HCT116 (cell line): Measurements from ENCODE around the gene PPM1H. TPM values are rescaled to one million over a fixed set of nuclear protein-coding genes. Genes with fewer than 3 reads are reported as not detected.

Experiments used
- ATAC-seq: fragments of 200-7000 bp; cut with Tn5 transposase; 2 replicates; pipeline ENCODE4 v1.9.1; 2020; ENCODE audit warnings: mild to moderate bottlenecking, moderate library complexity
- BruUV-seq: library from RNA; stranded (reverse); fragments of 400-500 nt; replicated peaks from 2 replicates; lab custom pipeline; 2021; lab: Mats Ljungman, UMichigan
- CTCF ChIA-PET: fragments of 300-600 bp; sonication (Branson Sonifier 250); formaldehyde crosslinking; loops from one replicate; lab custom pipeline; 2021; ENCODE audit warnings: antibody characterized with exemption; lab: Charles Lee
- POLR2A ChIA-PET: fragments of 300-600, 350-600 bp; sonication (Branson Sonifier 250); formaldehyde crosslinking; loops from one replicate; lab custom pipeline; 2021; ENCODE audit warnings: antibody characterized with exemption; lab: Charles Lee
- RAD21 ChIA-PET, 2 experiments: fragments of 300-600 bp; sonication (Branson Sonifier 250); formaldehyde crosslinking; loops; one replicate each; lab custom pipeline; 2023; ENCODE audit warnings: low total read pairs in 2 of 2; ENCODE audit not compliant: uncharacterized antibody in 2 of 2, unreplicated experiment in 2 of 2, low non-redundant PET in 1 of 2; lab: Charles Lee
- DNase-seq: peaks from one replicate; pipeline ENCODE4 v3.0.0-alpha.2; 2010; ENCODE audit warnings: low read depth, low spot score
- H2AFZ ChIP-seq: fragments of 200-600 bp; shearing (Covaris generic), sonication (generic); 2 replicates; pipeline ENCODE4 v1.6.1; 2017; ENCODE audit warnings: low read depth, mixed run types, mixed read lengths, antibody characterized with exemption, low read length; ENCODE audit not compliant: poor library complexity, severe bottlenecking
- H3K27ac ChIP-seq: 2 replicates; pipeline ENCODE4 v1.5.1; 2012; ENCODE audit warnings: low read depth, low read length
- H3K27me3 ChIP-seq: fragments of 200-600 bp; sonication (generic); 2 replicates; pipeline ENCODE4 v1.6.1; 2016; ENCODE audit warnings: mixed run types, low read length, mixed read lengths; ENCODE audit not compliant: insufficient read depth
- H3K36me3 ChIP-seq, 2 experiments: fragments of 200-500 bp in 1 of 2; fragments of 200-600 bp in 1 of 2; sonication (Bioruptor generic) in 1 of 2; sonication (generic) in 1 of 2; 2 replicates each; pipeline versions ENCODE4 v1.5.1 to v1.6.1; 2014 to 2016; ENCODE audit warnings: low read length in 2 of 2, inconsistent platforms in 1 of 2, mixed read lengths in 1 of 2, mixed run types in 1 of 2; ENCODE audit not compliant: insufficient read depth in 2 of 2, control insufficient read depth in 1 of 2
- H3K4me1 ChIP-seq, 2 experiments: fragments of 200-600 bp in 1 of 2; sonication (generic) in 1 of 2; 2 replicates each; pipeline versions ENCODE4 v1.5.1 to v1.6.1; 2012 to 2017; ENCODE audit warnings: low read length in 2 of 2, inconsistent platforms in 1 of 2, mild to moderate bottlenecking in 1 of 2, mixed read lengths in 1 of 2, mixed run types in 1 of 2, moderate library complexity in 1 of 2; ENCODE audit not compliant: insufficient read depth in 2 of 2, control insufficient read depth in 1 of 2
- H3K4me2 ChIP-seq: fragments of 200-600 bp; sonication (generic); 2 replicates; pipeline ENCODE4 v1.6.1; 2017; ENCODE audit warnings: mixed run types, low read length, mixed read lengths
- H3K4me3 ChIP-seq, 2 experiments: fragments of 200-600 bp in 1 of 2; sonication (generic) in 1 of 2; replicated peaks in 1 of 2; 2 replicates each; pipeline ENCODE4 v1.5.1; 2011 to 2016; ENCODE audit warnings: low read length in 2 of 2, control low read depth in 1 of 2, low read depth in 1 of 2, mild to moderate bottlenecking in 1 of 2, mixed read lengths in 1 of 2, mixed run types in 1 of 2
- H3K79me2 ChIP-seq: fragments of 200-600 bp; sonication (generic); 2 replicates; pipeline ENCODE4 v1.6.1; 2017; ENCODE audit warnings: mild to moderate bottlenecking, mixed run types, low read length, moderate library complexity, mixed read lengths; ENCODE audit not compliant: insufficient read depth
- H3K9ac ChIP-seq: fragments of 200-600 bp; sonication (generic); 2 replicates; pipeline ENCODE4 v1.6.1; 2016; ENCODE audit warnings: low read length, mixed read lengths
- H3K9me2 ChIP-seq: fragments of 200-600 bp; sonication (generic), shearing (Covaris generic); 2 replicates; pipeline ENCODE4 v1.6.1; 2017; ENCODE audit warnings: mixed run types, mild to moderate bottlenecking, moderate library complexity; ENCODE audit not compliant: insufficient read depth
- H3K9me3 ChIP-seq, 2 experiments: fragments of 200-500 bp in 1 of 2; fragments of 200-600 bp in 1 of 2; sonication (Bioruptor generic) in 1 of 2; sonication (generic) in 1 of 2; 2 replicates each; pipeline ENCODE4 v1.6.1; 2014 to 2017; ENCODE audit warnings: low read length in 2 of 2, mixed read lengths in 2 of 2, inconsistent platforms in 1 of 2, low read depth in 1 of 2, mild to moderate bottlenecking in 1 of 2, mixed run types in 1 of 2, moderate library complexity in 1 of 2; ENCODE audit not compliant: control insufficient read depth in 1 of 2, insufficient read depth in 1 of 2
- H4K20me1 ChIP-seq: fragments of 200-600 bp; sonication (generic), shearing (Covaris generic); 2 replicates; pipeline ENCODE4 v1.6.1; 2017; ENCODE audit warnings: mixed run types, mild to moderate bottlenecking, moderate library complexity; ENCODE audit not compliant: insufficient read depth
- EGR1 ChIP-seq: IDR thresholded peaks from 2 replicates; pipeline ENCODE4 v1.6.1; 2012; ENCODE audit warnings: low read depth
- ELF1 ChIP-seq: IDR thresholded peaks from 2 replicates; pipeline ENCODE4 v1.6.1; 2012; ENCODE audit warnings: low read depth, borderline replicate concordance
- EZH2phosphoT487 ChIP-seq: fragments of 200-600 bp; IDR thresholded peaks from 2 replicates; pipeline ENCODE4 v1.6.1; 2018; ENCODE audit warnings: antibody characterized with exemption, borderline replicate concordance
- FOSL1 ChIP-seq: IDR thresholded peaks from 2 replicates; pipeline ENCODE4 v1.6.1; 2012; ENCODE audit warnings: low read depth
- JUND ChIP-seq: IDR thresholded peaks from 2 replicates; pipeline ENCODE4 v1.6.1; 2012
- POLR2A ChIP-seq: IDR thresholded peaks from 2 replicates; pipeline ENCODE4 v1.7.0; 2011; ENCODE audit warnings: borderline replicate concordance; ENCODE audit not compliant: insufficient read depth, insufficient read length; ENCODE audit errors: extremely low read depth
- POLR2AphosphoS5 ChIP-seq: IDR thresholded peaks from 2 replicates; pipeline ENCODE4 v1.6.1; 2011; ENCODE audit warnings: mild to moderate bottlenecking, low read depth, low read length, moderate library complexity
- SIN3A ChIP-seq: IDR thresholded peaks from 2 replicates; pipeline ENCODE4 v1.6.1; 2012; ENCODE audit warnings: low read depth
- SP1 ChIP-seq: IDR thresholded peaks from 2 replicates; pipeline ENCODE4 v1.6.1; 2012; ENCODE audit warnings: low read depth
- TCF7L2 ChIP-seq: IDR thresholded peaks from 2 replicates; pipeline ENCODE4 v1.7.0; 2011; ENCODE audit warnings: borderline replicate concordance, inconsistent platforms; ENCODE audit not compliant: insufficient read depth, insufficient read length; ENCODE audit errors: extremely low read depth
- YY1 ChIP-seq: IDR thresholded peaks from 2 replicates; pipeline ENCODE4 v1.6.1; 2011; ENCODE audit warnings: low read length, low read depth, moderate library complexity, mild to moderate bottlenecking; ENCODE audit not compliant: insufficient replicate concordance; ENCODE audit errors: extremely low read depth
- ZFX ChIP-seq: fragments of 450-650 bp; IDR thresholded peaks from 2 replicates; pipeline ENCODE4 v1.6.1; 2017
- ZNF274 ChIP-seq: fragments of 200-500 bp; sonication (Bioruptor generic); IDR thresholded peaks from 2 replicates; pipeline ENCODE4 v1.6.1; 2014; ENCODE audit warnings: mild to moderate bottlenecking, low read depth, low read length, inconsistent platforms
- intact Hi-C: fragments of 100-400 bp; cut with micrococcal nuclease; formaldehyde crosslinking; loops from 2 replicates; pipeline ENCODE4 v1.10.0; 2022
- total RNA-seq: library from RNA; stranded (reverse); gene quantifications from one replicate; pipeline ENCODE4 v1.2.1, GENCODE V29; 2021; ENCODE audit not compliant: unreplicated experiment
- TF ChIP-seq, protein P1 (sequence below), 3 experiments: fragments of 200-600 bp in 1 of 3; sonication (generic) in 1 of 3; IDR thresholded peaks in 2 of 3; conservative IDR thresholded peaks in 1 of 3; 2 replicates each; pipeline ENCODE4 v1.5.1; 2012 to 2017; ENCODE audit warnings: low read depth in 2 of 3, low read length in 2 of 3, antibody characterized with exemption in 1 of 3, borderline replicate concordance in 1 of 3, control low read depth in 1 of 3, mild to moderate bottlenecking in 1 of 3, mixed read lengths in 1 of 3, mixed run types in 1 of 3, moderate library complexity in 1 of 3; ENCODE audit not compliant: insufficient read depth in 1 of 3
- TF ChIP-seq, protein P2 (sequence below): IDR thresholded peaks from 2 replicates; pipeline ENCODE4 v1.6.1; 2012
- TF ChIP-seq, protein P3 (sequence below): IDR thresholded peaks from 2 replicates; pipeline ENCODE4 v1.6.1; 2012
- TF ChIP-seq, protein P4 (sequence below): IDR thresholded peaks from 2 replicates; pipeline ENCODE4 v1.6.1; 2012; ENCODE audit warnings: low read depth

Gene PPM1H
- total RNA-seq, 1 experiment from 2014 or later: 8.0 TPM

DNA sequence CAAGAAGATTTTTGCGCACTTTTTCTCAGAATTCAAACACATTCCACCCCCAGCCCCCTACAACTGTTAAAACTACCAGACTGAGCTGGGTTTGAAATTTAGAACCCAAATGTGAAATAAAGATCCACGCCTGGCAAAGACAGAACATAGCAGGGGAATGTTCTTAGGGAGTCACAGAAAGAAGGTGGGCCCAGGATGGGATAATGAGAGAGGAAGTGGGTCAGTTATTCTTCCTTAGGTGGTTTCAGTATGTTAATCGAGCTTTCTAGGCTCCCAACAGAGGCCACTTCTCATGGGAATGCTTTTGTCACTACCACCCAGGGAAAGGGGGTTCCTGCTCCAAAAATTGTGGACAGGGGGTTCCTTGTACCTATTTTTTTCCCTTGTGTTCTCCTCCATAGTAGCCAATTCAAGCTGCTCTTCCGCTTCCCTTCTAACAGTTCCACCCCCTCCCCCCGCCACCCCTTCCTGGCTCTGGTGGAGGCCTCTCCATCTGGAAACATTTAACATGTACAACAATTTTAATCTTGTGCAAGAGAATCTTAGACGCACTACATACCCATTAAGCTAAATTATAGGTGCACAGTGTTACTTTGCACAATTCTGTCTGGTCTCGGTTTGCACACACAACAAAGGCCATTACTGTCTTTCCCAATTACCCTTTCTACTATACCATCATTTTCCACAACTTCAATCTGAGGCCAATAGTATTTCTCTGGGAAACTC lies 250.2 kb downstream of the PPM1H start:
- ATAC-seq: no peak
- no peaks in the 10 kb centered on the region for H3K27me3 ChIP-seq
- TF ChIP-seq ZFX (no peak), POLR2A (no peak), SP1 (no peak), YY1 (no peak), SIN3A (no peak), TCF7L2 (no peak), JUND (no peak), FOSL1 (no peak), EGR1 (no peak), ZNF274 (no peak), POLR2AphosphoS5 (no peak), EZH2phosphoT487 (no peak), ELF1 (no peak)
- TF ChIP-seq, protein P1, sequence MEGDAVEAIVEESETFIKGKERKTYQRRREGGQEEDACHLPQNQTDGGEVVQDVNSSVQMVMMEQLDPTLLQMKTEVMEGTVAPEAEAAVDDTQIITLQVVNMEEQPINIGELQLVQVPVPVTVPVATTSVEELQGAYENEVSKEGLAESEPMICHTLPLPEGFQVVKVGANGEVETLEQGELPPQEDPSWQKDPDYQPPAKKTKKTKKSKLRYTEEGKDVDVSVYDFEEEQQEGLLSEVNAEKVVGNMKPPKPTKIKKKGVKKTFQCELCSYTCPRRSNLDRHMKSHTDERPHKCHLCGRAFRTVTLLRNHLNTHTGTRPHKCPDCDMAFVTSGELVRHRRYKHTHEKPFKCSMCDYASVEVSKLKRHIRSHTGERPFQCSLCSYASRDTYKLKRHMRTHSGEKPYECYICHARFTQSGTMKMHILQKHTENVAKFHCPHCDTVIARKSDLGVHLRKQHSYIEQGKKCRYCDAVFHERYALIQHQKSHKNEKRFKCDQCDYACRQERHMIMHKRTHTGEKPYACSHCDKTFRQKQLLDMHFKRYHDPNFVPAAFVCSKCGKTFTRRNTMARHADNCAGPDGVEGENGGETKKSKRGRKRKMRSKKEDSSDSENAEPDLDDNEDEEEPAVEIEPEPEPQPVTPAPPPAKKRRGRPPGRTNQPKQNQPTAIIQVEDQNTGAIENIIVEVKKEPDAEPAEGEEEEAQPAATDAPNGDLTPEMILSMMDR (IDR thresholded peaks at IDR 0.05 in 2 of 3, conservative IDR thresholded peaks at IDR 0.05 in 1 of 3; ENCODE audit: borderline replicate concordance in 1 of 3, insufficient read depth in 1 of 3, low read depth in 2 of 3, low read length in 2 of 3): no peak
- TF ChIP-seq, protein P2, sequence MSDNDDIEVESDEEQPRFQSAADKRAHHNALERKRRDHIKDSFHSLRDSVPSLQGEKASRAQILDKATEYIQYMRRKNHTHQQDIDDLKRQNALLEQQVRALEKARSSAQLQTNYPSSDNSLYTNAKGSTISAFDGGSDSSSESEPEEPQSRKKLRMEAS: no peak
- TF ChIP-seq, protein P3, sequence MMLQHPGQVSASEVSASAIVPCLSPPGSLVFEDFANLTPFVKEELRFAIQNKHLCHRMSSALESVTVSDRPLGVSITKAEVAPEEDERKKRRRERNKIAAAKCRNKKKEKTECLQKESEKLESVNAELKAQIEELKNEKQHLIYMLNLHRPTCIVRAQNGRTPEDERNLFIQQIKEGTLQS: no peak
- TF ChIP-seq, protein P4, sequence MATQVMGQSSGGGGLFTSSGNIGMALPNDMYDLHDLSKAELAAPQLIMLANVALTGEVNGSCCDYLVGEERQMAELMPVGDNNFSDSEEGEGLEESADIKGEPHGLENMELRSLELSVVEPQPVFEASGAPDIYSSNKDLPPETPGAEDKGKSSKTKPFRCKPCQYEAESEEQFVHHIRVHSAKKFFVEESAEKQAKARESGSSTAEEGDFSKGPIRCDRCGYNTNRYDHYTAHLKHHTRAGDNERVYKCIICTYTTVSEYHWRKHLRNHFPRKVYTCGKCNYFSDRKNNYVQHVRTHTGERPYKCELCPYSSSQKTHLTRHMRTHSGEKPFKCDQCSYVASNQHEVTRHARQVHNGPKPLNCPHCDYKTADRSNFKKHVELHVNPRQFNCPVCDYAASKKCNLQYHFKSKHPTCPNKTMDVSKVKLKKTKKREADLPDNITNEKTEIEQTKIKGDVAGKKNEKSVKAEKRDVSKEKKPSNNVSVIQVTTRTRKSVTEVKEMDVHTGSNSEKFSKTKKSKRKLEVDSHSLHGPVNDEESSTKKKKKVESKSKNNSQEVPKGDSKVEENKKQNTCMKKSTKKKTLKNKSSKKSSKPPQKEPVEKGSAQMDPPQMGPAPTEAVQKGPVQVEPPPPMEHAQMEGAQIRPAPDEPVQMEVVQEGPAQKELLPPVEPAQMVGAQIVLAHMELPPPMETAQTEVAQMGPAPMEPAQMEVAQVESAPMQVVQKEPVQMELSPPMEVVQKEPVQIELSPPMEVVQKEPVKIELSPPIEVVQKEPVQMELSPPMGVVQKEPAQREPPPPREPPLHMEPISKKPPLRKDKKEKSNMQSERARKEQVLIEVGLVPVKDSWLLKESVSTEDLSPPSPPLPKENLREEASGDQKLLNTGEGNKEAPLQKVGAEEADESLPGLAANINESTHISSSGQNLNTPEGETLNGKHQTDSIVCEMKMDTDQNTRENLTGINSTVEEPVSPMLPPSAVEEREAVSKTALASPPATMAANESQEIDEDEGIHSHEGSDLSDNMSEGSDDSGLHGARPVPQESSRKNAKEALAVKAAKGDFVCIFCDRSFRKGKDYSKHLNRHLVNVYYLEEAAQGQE: no peak
- TF ChIP-seq, all 23 proteins: peak for 0
- H3K36me3 ChIP-seq: no peaks in the 10 kb centered on the region
- H3K4me2 ChIP-seq: no peak overlapping the region
- no peak overlapping the region for H2AFZ ChIP-seq
- H3K9me2 ChIP-seq: no peaks in the 10 kb centered on the region
- H3K9ac ChIP-seq: no peak overlapping the region
- H3K4me1 ChIP-seq: no peaks in the 10 kb centered on the region
- POLR2A ChIA-PET: no interaction called here
- CTCF ChIA-PET: no interaction called here
- no TSS peak for BruUV-seq
- no peak for DNase-seq
- intact Hi-C loops: no loop called here
- H3K9me3 ChIP-seq: no peaks in the 10 kb centered on the region
- no peaks in the 10 kb centered on the region for H4K20me1 ChIP-seq
- H3K4me3 ChIP-seq: no peak overlapping the region
- H3K79me2 ChIP-seq: no peaks in the 10 kb centered on the region
- H3K27ac ChIP-seq: no peak overlapping the region
- RAD21 ChIA-PET: no interaction called here
